ENCODE measurements around the gene AFF3.

AFF3 gene

GRCh38 chr2:99910902-99911301, 231.5 kb downstream of the AFF3 start:
- TF ChIP-seq POLR2A (IDR thresholded peaks at IDR 0.05; ENCODE audit: low read depth, low read length) = no peak
- FAIRE-seq (peak; percentile 84), DNase-seq (ENCODE audit: insufficient read length, low spot score) (no peak)

DNA sequence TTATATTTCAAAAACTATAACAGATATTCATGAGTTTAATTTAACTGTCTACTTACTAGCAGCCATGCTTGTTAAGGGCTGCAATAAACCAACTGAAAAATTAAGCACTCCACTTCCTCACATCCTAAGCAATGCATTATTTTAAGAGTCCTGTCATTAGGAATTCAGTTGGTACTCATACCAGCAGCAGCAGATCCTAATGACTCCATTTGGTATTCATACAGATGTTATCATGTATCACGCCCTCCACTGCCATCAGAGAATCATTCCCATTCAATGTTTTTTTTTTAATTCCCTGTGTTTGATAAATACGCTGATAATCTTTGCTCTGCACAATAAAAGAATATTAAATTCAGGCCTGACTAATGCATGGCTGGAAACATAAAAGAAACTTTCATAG, 236.8 kb downstream of the AFF3 start:
- FAIRE-seq (no peak), DNase-seq (ENCODE audit: insufficient read length, low spot score) (no peak)
- TF ChIP-seq POLR2A (IDR thresholded peaks at IDR 0.05; ENCODE audit: low read depth, low read length) = no peak

- FAIRE-seq (no peak), DNase-seq (ENCODE audit: insufficient read length, low spot score) (no peak)
- no peak for TF ChIP-seq POLR2A (IDR thresholded peaks at IDR 0.05; ENCODE audit: low read depth, low read length)
Measured at GRCh38 chr2:99905025-99905424, 237.4 kb downstream of the AFF3 start.

DNA sequence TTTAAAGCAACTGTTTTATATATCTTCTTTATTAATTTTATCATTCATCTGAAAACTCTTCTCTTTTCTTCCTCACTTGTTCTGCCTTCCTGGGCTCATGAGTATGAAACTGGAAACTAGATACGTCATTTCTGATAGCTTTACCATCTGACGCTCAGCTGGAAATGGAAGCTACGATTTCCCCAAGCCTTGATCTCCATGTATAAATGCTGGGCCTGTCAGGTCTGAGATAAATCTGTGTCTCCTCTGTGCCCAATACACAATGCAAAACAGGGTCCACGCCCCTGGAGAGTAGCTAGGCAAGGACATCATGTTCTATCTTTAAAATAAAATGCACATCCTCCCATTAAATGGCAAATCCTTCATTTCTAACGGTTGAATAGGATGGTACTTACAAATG, 238.4 kb downstream of the AFF3 start:
- DNase-seq (ENCODE audit: insufficient read length, low spot score) = no peak

DNA sequence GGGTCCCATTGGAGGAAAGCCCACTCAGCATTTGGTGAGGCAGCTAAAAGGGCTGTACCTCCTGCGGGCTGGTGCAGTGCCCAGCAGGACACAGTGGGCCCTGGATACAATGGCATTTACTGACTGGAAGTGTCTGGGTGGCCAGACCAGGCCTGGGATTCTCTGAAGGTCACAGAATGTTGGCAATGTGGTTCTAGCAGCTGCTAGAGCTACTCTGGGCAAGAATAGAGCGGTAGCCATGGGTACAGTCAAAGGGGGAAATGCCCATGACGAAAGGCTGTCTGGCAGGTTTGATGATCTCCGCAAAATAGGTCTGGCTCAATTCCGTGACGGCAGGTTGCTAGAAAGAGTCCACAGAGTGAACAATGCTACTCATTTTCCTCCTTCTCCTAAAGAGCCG, 241.8 kb downstream of the AFF3 start:
- no peak for TF ChIP-seq POLR2A (IDR thresholded peaks at IDR 0.05; ENCODE audit: low read depth, low read length)
- DNase-seq (ENCODE audit: insufficient read length, low spot score) (no peak), FAIRE-seq (no peak)

More for the DNA sequence above, 238.4 kb downstream of the AFF3 start:
- FAIRE-seq = no peak
- TF ChIP-seq POLR2A (IDR thresholded peaks at IDR 0.05; ENCODE audit: low read depth, low read length) = no peak

DNA sequence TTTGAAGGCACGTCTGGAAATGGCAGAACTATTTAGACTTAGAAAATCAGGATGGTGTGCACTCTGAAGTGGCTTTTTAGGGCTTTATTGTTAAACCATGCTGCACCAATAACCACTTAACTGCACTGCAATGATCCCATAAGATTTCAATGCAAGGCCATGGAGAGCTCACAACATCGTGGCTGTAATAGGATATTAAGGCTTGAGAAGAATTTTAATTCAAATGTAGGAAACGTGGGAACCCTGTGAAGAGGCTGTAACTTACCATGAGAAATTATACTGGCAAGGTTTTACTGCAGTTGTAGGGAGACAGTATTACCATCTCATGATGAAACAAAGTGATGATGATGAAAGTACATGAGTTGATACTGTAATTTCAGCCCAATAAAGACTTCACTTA, 242.5 kb downstream of the AFF3 start:
- no peak for DNase-seq (ENCODE audit: insufficient read length, low spot score)
- FAIRE-seq = no peak
- no peak for TF ChIP-seq POLR2A (IDR thresholded peaks at IDR 0.05; ENCODE audit: low read depth, low read length)

- no peak for TF ChIP-seq POLR2A (IDR thresholded peaks at IDR 0.05; ENCODE audit: low read depth, low read length)
- FAIRE-seq (no peak), DNase-seq (ENCODE audit: insufficient read length, low spot score) (no peak)
Measured at GRCh38 chr2:99899058-99899855, 243.1 kb downstream of the AFF3 start.

DNA sequence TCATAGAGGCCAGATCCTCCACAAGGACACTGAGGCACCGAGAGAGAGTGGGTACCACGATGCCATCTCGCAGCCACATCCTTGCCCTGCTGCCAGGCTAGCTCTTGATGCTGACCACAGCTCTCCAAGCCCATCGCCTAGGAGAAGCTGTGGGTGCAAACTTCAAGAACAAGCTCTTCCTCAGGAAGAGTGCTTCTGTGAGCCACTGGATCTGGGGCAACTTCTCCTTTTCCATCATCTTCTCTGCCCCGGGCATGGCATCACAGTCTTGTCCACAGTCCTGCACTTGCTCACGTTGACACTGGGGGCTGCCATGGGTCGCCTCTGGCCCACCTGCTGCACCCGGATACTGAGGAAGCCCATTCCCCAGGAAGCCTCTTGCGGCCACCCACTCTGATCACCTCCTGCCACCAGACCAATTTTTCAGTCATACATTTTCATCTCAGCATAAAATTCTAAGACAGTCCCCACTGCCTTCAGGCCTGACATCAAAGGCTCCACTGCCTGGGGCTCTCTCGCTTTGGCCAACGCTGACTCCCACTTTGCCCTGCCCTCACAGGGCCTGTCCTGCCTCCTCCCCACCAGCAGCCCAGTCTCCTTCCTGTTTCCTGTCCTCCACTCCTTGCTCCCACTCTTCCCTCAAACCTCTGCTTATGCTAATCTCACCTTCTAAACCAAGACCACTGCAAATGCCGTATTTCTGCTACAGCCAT, 243.9 kb downstream of the AFF3 start:
- DNase-seq (ENCODE audit: insufficient read length, low spot score) (no peak), FAIRE-seq (no peak)
- TF ChIP-seq POLR2A (IDR thresholded peaks at IDR 0.05; ENCODE audit: low read depth, low read length) = no peak

DNA sequence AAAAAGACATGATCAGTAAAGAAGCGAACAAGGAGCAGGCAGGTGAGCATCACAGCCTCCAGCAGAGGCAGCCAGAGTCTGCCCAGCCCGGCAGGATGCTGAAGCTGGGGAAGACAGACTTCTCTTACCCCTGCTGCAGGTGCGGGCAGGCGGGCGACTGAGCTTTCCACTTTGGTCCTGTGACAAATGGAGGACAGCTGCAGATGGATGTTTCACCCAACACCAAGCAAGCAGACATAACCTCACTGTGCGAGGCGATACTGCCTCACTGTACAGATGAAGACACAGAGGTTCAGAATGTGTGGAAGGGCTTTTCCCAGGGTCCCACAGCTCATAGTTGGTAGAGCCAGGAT, 251.0 kb downstream of the AFF3 start:
- no peak for DNase-seq (ENCODE audit: insufficient read length, low spot score)
- no peak for FAIRE-seq
- TF ChIP-seq POLR2A (IDR thresholded peaks at IDR 0.05; ENCODE audit: low read depth, low read length) = no peak

DNA sequence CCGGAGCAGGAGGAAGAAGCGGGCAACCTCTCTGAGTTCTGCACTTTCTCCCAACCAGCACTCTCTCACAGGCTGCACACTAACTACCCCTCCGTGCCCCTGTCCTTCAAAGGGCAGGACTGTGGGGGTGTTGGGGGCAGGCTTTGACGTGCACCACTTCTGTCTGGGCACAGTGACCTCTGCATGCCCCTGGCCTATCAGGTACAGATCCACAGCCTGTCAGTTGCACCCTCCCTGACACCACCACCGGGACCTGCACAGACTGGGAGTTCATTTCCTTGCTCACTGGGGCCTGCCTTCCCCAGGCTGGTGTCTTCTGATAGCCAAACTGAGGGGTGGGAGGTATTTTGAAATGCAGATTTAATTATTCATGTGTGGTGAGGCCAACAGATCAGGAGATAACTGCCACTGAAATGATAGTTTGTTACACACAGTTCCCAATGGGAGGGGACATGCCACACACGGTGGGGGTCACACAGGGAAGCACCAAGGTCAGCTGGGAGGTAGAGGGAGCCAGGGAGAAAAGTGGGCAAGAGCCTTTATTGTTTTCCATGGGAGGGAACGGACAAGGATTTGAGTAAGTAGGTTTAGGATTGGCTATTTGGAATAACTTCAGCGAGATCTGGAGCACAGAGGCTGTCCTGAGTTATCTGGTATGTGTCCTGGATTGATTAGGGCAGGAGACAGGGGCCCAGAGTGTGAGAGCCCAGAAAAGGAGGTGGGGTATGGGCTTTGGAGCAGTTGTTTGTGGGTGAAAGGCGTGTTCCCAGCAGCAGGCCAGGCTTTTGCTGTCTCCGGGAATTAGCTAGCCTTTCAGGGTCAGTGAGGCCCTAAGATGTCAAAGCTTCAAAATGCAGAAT, 251.6 kb downstream of the AFF3 start:
- no peak for FAIRE-seq
- TF ChIP-seq POLR2A (IDR thresholded peaks at IDR 0.05; ENCODE audit: low read depth, low read length) = no peak
- no peak for DNase-seq (ENCODE audit: insufficient read length, low spot score)

GRCh38 chr2:99888617-99889016, 253.8 kb downstream of the AFF3 start:
- DNase-seq (ENCODE audit: insufficient read length, low spot score) (no peak), FAIRE-seq (no peak)
- no peak for TF ChIP-seq POLR2A (IDR thresholded peaks at IDR 0.05; ENCODE audit: low read depth, low read length)

- DNase-seq (ENCODE audit: insufficient read length, low spot score) (no peak), FAIRE-seq (no peak)
- no peak for TF ChIP-seq POLR2A (IDR thresholded peaks at IDR 0.05; ENCODE audit: low read depth, low read length)
Measured at GRCh38 chr2:99886418-99886817, 256.0 kb downstream of the AFF3 start.

DNA sequence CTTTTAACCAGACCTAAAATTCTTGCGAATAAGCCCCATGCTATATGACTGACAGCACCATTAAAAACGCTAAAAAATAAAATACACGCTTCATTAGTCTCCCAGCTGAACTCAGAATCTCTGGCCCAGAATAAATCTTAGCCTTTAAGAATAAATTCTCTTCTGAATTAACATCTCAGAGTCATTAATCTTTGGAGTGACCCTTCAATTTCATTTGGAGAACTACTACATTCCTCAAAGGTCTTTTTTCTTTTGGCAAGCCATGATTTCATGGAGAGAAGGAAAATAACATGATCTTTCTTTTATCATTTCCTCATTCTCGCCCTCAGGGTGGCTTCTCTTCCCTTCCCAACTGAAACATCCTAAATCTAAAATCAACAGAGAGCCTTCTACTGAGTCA, 259.0 kb downstream of the AFF3 start:
- FAIRE-seq = no peak

GRCh38 chr2:99881901-99882591, 260.3 kb downstream of the AFF3 start:
- DNase-seq (ENCODE audit: insufficient read length, low spot score) (no peak), FAIRE-seq (peak; percentile 92)
- no peak for TF ChIP-seq POLR2A (IDR thresholded peaks at IDR 0.05; ENCODE audit: low read depth, low read length)

More for the DNA sequence above, 259.0 kb downstream of the AFF3 start:
- DNase-seq (ENCODE audit: insufficient read length, low spot score) = no peak
- TF ChIP-seq POLR2A (IDR thresholded peaks at IDR 0.05; ENCODE audit: low read depth, low read length) = no peak
